Measurements from ENCODE around the gene COL4A1.

COL4A1 gene

GRCh38 chr13:110107568-110108347, 199.2 kb downstream of the COL4A1 start:
- DNase-seq = no peak

- DNase-seq = no peak
These were observed 200.2 kb downstream of the COL4A1 start for GRCh38 chr13:110106726-110107125.

- DNase-seq = no peak
These were observed 201.8 kb downstream of the COL4A1 start for GRCh38 chr13:110105136-110105535.

- no peak for DNase-seq
These were observed 203.4 kb downstream of the COL4A1 start for GRCh38 chr13:110103534-110103933.

- DNase-seq = no peak
These were observed 203.9 kb downstream of the COL4A1 start for GRCh38 chr13:110103026-110103425.

GRCh38 chr13:110102053-110102452, 204.9 kb downstream of the COL4A1 start:
- no peak for DNase-seq

- no peak for DNase-seq
These were observed 207.0 kb downstream of the COL4A1 start for GRCh38 chr13:110099922-110100321.
